ENCODE data around the gene CHCHD6.

GRCh38 chr3:126880901-126881300, 176.9 kb downstream of the CHCHD6 start:
- TF ChIP-seq CTCF (IDR thresholded peaks at IDR 0.05; ENCODE audit: low read depth, low read length) (no peak), EZH2phosphoT487 (IDR thresholded peaks at IDR 0.05; ENCODE audit: low read depth) (no peak)
